ENCODE results near the gene CAPZA2. TPM values are rescaled to one million over a fixed set of nuclear protein-coding genes. Genes with fewer than 3 reads are reported as not detected.

Gene CAPZA2
- total and polyA plus RNA-seq, 9 of the 15 experiments (the other 6 are each of a cell fraction or from before 2014, with no cell fraction given) = 67.0 to 524 (median 176) TPM

DNA sequence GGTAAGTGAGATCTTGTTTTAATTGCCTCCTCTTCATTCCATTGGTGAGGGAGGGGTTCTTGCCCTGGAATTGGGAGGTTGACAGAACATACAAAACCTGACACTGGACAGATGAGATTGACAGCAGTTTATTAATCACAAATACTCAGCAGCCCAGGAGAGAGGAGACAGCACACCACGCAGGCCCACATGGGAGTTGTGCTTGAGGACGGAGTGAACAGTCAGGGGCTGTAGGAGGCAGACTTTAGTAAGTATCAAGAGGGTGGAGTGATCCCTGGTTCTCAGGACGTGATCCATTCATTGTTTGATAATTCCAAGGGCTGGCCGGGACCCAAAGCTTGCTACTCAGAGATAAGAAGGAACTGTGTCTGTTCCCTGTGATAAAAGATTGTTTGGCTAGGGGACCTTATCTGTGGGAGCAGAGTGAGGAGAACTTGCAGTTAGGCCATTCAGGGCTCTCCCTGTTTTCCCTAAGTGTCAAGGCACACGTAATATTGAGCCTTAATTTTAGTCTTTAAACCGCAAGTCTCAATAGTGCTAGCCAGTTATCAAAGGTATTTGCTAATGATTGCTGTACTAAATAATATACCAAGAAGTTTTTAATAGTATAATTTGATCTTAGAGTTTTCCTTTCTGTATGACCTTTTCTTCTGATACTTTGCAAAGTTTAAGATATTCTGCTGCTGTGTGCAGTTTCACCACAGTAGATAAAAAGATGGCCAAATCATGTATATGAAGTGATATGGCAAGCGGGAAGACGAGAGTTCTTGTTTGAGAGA, 14.5 kb downstream of the CAPZA2 start (continued):
- TF ChIP-seq, protein P1, sequence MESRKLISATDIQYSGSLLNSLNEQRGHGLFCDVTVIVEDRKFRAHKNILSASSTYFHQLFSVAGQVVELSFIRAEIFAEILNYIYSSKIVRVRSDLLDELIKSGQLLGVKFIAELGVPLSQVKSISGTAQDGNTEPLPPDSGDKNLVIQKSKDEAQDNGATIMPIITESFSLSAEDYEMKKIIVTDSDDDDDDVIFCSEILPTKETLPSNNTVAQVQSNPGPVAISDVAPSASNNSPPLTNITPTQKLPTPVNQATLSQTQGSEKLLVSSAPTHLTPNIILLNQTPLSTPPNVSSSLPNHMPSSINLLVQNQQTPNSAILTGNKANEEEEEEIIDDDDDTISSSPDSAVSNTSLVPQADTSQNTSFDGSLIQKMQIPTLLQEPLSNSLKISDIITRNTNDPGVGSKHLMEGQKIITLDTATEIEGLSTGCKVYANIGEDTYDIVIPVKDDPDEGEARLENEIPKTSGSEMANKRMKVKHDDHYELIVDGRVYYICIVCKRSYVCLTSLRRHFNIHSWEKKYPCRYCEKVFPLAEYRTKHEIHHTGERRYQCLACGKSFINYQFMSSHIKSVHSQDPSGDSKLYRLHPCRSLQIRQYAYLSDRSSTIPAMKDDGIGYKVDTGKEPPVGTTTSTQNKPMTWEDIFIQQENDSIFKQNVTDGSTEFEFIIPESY (CRISPR knock-in tag; IDR thresholded peaks at IDR 0.05) = peak; percentile 64; the same call in 1 of the 2 replicates
- TF ChIP-seq, protein P2, sequence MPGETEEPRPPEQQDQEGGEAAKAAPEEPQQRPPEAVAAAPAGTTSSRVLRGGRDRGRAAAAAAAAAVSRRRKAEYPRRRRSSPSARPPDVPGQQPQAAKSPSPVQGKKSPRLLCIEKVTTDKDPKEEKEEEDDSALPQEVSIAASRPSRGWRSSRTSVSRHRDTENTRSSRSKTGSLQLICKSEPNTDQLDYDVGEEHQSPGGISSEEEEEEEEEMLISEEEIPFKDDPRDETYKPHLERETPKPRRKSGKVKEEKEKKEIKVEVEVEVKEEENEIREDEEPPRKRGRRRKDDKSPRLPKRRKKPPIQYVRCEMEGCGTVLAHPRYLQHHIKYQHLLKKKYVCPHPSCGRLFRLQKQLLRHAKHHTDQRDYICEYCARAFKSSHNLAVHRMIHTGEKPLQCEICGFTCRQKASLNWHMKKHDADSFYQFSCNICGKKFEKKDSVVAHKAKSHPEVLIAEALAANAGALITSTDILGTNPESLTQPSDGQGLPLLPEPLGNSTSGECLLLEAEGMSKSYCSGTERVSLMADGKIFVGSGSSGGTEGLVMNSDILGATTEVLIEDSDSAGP (CRISPR knock-in tag; IDR thresholded peaks at IDR 0.05) = no peak
- TF ChIP-seq ELF4 (CRISPR knock-in tag; IDR thresholded peaks at IDR 0.05) = peak; percentile 93
- peak; percentile 52; the same call in 1 of the 2 replicates for TF ChIP-seq MAFF (IDR thresholded peaks at IDR 0.05; ENCODE audit: low read length)
- no peak for TF ChIP-seq STAG1 (CRISPR knock-in tag; IDR thresholded peaks at IDR 0.05; ENCODE audit: borderline replicate concordance)
- TF ChIP-seq ZBTB8A (IDR thresholded peaks at IDR 0.05; ENCODE audit: partially characterized antibody) = no peak
- no peak for TF ChIP-seq ZFPM2 (CRISPR knock-in tag; IDR thresholded peaks at IDR 0.05)
- TF ChIP-seq, protein P3, sequence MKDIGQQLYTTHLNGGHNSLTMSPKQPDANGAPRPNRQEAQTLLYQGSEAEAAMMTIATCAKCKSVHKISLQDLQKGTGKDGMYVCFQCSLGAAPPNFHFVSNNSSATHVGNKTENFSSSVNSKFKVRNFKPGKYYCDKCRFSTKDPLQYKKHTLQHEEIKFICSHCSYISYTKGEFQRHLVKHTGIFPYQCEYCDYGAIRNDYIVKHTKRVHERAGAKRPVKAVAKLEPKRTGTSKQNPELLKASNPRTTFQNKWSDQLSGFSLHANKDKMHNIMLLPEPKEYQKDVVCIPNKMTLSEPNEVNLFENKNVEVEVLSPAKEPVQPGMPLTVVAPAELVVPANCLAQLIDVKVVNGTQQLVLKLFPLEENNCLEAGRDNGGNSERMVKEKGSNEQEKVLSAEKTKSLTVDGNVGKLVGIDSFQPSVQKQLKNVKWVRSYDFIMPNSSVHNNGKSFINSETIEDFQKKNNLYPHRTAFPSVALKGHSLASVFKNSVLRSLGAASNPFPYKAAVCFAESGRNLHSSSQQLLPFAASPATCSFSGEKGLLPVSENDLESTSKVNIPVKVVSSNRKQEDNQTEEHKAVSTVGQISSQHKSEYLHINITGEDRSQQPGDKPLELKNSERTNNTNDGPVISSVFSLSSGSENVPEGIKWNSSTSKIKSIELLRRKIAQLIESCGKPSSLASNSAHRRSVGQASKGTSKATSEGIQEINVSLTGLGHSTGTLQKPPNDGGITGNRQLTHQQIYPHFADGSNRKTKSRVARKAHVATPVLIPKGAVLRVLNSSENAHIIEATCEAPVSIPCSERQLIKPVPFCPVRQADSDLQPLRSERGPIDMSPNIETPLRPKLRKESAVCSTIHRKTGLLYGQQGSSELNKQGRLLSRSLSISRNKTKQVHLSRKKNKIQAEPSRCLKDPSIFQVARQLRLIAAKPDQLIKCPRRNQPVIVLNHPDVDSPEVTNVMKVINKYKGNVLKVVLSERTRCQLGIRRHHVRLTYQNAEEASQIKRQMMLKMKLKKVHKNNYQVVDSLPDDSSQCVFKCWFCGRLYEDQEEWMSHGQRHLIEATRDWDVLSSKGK (CRISPR knock-in tag; IDR thresholded peaks at IDR 0.05) = no peak
- TF ChIP-seq TEAD1 (CRISPR knock-in tag; IDR thresholded peaks at IDR 0.05) = peak; percentile 76 to 94
- TF ChIP-seq EWSR1 (IDR thresholded peaks at IDR 0.05; ENCODE audit: borderline replicate concordance, low read depth, partially characterized antibody) = no peak
- TF ChIP-seq, protein P4, sequence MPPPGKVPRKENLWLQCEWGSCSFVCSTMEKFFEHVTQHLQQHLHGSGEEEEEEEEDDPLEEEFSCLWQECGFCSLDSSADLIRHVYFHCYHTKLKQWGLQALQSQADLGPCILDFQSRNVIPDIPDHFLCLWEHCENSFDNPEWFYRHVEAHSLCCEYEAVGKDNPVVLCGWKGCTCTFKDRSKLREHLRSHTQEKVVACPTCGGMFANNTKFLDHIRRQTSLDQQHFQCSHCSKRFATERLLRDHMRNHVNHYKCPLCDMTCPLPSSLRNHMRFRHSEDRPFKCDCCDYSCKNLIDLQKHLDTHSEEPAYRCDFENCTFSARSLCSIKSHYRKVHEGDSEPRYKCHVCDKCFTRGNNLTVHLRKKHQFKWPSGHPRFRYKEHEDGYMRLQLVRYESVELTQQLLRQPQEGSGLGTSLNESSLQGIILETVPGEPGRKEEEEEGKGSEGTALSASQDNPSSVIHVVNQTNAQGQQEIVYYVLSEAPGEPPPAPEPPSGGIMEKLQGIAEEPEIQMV (tag; conservative IDR thresholded peaks at IDR 0.05; ENCODE audit: low read depth) = peak; percentile 62
- peak; percentile 90; the same call in 1 of the 2 replicates for TF ChIP-seq ZNF76 (CRISPR knock-in tag; IDR thresholded peaks at IDR 0.05; ENCODE audit: borderline replicate concordance)
- no peak for TF ChIP-seq RBM22 (IDR thresholded peaks at IDR 0.05; ENCODE audit: low read depth, low read length, poor library complexity, severe bottlenecking)
- TF ChIP-seq ZNF232 (CRISPR knock-in tag; IDR thresholded peaks at IDR 0.05) = no peak; the same call in 1 of the 2 replicates
- peak; percentile 20 for TF ChIP-seq POU5F1 (IDR thresholded peaks at IDR 0.05; ENCODE audit: borderline replicate concordance, low read depth, low read length, partially characterized antibody)
- peak; percentile 89 for TF ChIP-seq CREB1 (IDR thresholded peaks at IDR 0.05)
- TF ChIP-seq CREB1 (CRISPR knock-in tag; IDR thresholded peaks at IDR 0.05) = peak; percentile 65; the same call in 1 of the 2 replicates
- TF ChIP-seq ZSCAN29 (IDR thresholded peaks at IDR 0.05) = no peak
- TF ChIP-seq ILF3 (IDR thresholded peaks at IDR 0.05; ENCODE audit: borderline replicate concordance) = peak; percentile 96

Measured in K562 (cell line).